IPS-15b (cell line): ENCODE measurements around the gene CAPN3.

ENCODE experiments used
- H3K27me3 ChIP-seq: one replicate; pipeline ENCODE4 v1.6.1; 2013; ENCODE audit warnings: low read length; ENCODE audit not compliant: control insufficient read depth, insufficient read depth
- H3K36me3 ChIP-seq: one replicate; pipeline ENCODE4 v1.6.1; 2013; ENCODE audit warnings: low read length; ENCODE audit not compliant: control insufficient read depth, insufficient read depth
- H3K4me1 ChIP-seq: one replicate; pipeline ENCODE4 v1.6.1; 2013; ENCODE audit warnings: mild to moderate bottlenecking, low read length; ENCODE audit not compliant: control insufficient read depth, insufficient read depth
- H3K4me3 ChIP-seq: one replicate; pipeline ENCODE4 v1.5.1; 2013; ENCODE audit warnings: low read depth, low read length
- H3K9ac ChIP-seq: one replicate; pipeline ENCODE4 v1.6.1; 2013; ENCODE audit warnings: low read depth, mild to moderate bottlenecking, low read length
- H3K9me3 ChIP-seq: one replicate; pipeline ENCODE4 v1.6.1; 2013; ENCODE audit warnings: mild to moderate bottlenecking, low read length; ENCODE audit not compliant: control insufficient read depth, insufficient read depth

The CAPN3 gene

GRCh38 chr15:42358141-42358540 lies 1.2 kb upstream of the CAPN3 start:
- peaks cover 5% of the 10 kb centered on the region for H3K4me1 ChIP-seq
- H3K9ac ChIP-seq: no peak overlapping the region
- H3K9me3 ChIP-seq: no peaks in the 10 kb centered on the region
- H3K4me3 ChIP-seq: no peak overlapping the region
- no peaks in the 10 kb centered on the region for H3K36me3 ChIP-seq
- no peaks in the 10 kb centered on the region for H3K27me3 ChIP-seq

- Histone ChIP-seq H3K9ac (no peak overlapping the region), H3K9me3 (no peaks in the 10 kb centered on the region), H3K27me3 (peaks cover 8% of the 10 kb centered on the region), H3K4me1 (peaks cover 18% of the 10 kb centered on the region), H3K4me3 (no peak overlapping the region), H3K36me3 (no peaks in the 10 kb centered on the region)
Measured at GRCh38 chr15:42359985-42360384, 684 bp downstream of the CAPN3 start.

DNA sequence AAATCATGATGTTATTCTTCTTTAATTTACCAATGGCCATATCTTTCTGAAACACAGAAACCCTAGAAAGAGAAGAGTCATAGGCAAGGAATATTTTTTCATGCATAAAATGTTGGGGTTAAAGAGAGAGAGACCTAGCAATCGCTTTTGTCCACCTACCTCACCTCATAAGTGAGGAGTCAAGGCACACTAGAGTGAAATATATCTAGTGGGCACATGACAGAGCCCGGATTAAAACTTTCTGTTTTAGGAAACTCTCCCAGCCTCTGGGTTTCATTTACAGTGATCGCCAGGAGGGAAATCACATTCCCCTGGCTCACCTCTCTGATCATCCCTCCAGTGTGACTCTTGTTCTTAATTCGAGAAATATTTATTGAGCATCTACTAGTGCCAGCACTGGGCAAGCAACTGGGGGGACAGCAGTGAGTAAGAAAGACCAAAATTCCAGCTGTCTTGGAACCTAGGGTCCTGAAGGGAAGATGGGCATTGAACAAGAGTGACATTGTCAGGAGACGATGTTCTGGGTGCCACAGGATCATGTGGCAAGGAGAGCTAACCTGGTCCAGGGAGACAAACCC lies 1.3 kb downstream of the CAPN3 start:
- peaks cover 18% of the 10 kb centered on the region for H3K4me1 ChIP-seq
- H3K9ac ChIP-seq: no peak overlapping the region
- no peaks in the 10 kb centered on the region for H3K9me3 ChIP-seq
- no peak overlapping the region for H3K4me3 ChIP-seq
- H3K27me3 ChIP-seq: peaks cover 14% of the 10 kb centered on the region
- no peaks in the 10 kb centered on the region for H3K36me3 ChIP-seq

DNA sequence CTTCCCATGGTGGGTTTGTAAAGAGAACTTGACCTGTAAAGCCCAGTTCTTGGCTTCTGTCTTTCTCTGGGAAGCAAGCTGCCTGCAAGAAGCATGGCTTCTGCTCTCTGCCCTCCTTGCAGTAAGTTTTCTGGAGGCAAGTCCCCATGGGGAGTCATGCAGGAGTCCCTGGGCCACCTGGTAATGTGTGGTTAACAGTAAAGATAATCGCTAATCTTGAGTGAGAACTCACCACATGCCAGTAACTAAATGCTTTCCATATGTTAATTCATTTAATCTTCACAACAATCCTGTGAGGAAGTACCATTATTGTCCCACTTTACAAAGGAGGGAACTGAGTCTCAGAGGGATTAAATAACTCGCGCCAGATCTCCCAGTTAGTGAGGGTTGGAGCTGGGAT lies 4.2 kb downstream of the CAPN3 start:
- no peaks in the 10 kb centered on the region for H3K9me3 ChIP-seq
- peaks cover 20% of the 10 kb centered on the region for H3K27me3 ChIP-seq
- no peak overlapping the region for H3K9ac ChIP-seq
- H3K4me1 ChIP-seq: peaks cover 18% of the 10 kb centered on the region
- H3K36me3 ChIP-seq: no peaks in the 10 kb centered on the region
- H3K4me3 ChIP-seq: no peak overlapping the region

DNA sequence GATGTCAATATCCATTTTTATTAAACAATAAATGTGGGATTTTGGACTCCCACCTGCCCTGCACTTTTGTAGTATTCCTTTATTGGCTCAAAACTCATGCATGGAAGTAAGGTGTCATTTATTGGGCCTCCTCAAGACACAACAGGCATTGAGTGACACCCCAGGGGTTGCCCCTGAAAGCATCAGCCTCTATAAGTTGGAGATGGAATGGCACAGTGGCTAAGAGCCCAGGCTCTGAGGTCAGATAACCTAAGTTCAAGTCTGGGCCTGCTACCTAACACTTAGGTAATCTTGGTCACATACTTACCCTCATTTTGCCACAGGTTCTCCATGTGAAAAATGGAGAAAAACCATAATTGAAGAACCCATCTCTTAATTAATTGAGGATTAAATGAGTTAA lies 4.6 kb downstream of the CAPN3 start:
- no peaks in the 10 kb centered on the region for H3K36me3 ChIP-seq

DNA sequence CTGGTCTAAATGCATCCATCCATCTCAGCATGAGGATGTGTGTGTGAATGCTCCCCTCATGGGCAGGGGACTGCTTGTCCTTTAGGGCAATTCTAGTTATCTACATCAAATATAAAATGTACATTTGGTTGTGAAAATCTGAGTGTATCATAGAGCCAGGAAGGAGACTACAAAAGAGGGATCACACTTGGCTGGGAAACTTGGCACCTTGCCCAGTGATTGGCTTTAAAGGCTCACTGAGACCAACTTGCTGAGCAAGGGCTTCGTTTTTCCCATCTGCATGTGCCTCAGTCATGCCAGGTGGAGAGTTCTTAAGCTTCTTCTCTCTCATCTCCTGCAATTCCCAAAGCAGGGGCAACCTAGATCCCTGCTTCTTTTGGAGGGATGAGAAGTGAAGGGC lies 5.2 kb downstream of the CAPN3 start:
- Histone ChIP-seq H3K36me3 (no peaks in the 10 kb centered on the region), H3K4me1 (peaks cover 18% of the 10 kb centered on the region), H3K4me3 (no peak overlapping the region), H3K9me3 (no peaks in the 10 kb centered on the region), H3K27me3 (peaks cover 20% of the 10 kb centered on the region), H3K9ac (no peak overlapping the region)

More for the DNA sequence above, 4.6 kb downstream of the CAPN3 start:
- H3K4me3 ChIP-seq: no peak overlapping the region
- H3K9ac ChIP-seq: no peak overlapping the region
- H3K9me3 ChIP-seq: no peaks in the 10 kb centered on the region
- H3K27me3 ChIP-seq: peaks cover 20% of the 10 kb centered on the region
- peaks cover 18% of the 10 kb centered on the region for H3K4me1 ChIP-seq

GRCh38 chr15:42365921-42366550 lies 6.7 kb downstream of the CAPN3 start:
- Histone ChIP-seq H3K9ac (no peak overlapping the region), H3K27me3 (peaks cover 25% of the 10 kb centered on the region), H3K9me3 (no peaks in the 10 kb centered on the region), H3K4me3 (no peak overlapping the region), H3K36me3 (no peaks in the 10 kb centered on the region), H3K4me1 (peaks cover 18% of the 10 kb centered on the region)

DNA sequence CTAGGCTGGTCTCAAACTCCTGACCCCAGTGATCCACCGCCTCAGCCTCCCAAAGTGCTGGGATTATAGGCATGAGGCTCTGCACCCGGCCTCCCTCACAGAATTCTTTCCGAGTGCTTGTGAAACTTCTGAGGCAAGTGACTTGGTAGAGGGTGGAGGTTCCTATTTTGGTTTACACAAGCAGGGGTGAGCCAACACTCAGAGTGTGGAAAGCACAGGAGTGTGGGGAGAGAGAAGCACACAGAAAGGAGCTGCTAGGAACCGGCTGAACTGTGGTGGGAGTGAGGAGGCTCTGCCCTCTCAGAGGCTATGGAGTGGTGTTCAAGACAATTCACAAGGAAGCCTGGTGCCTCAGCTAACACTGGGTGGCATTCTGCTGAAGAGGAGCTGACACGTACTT lies 7.7 kb downstream of the CAPN3 start:
- Histone ChIP-seq H3K27me3 (peaks cover 25% of the 10 kb centered on the region), H3K9ac (no peak overlapping the region), H3K9me3 (no peaks in the 10 kb centered on the region), H3K4me3 (no peak overlapping the region), H3K4me1 (peaks cover 18% of the 10 kb centered on the region), H3K36me3 (no peaks in the 10 kb centered on the region)

DNA sequence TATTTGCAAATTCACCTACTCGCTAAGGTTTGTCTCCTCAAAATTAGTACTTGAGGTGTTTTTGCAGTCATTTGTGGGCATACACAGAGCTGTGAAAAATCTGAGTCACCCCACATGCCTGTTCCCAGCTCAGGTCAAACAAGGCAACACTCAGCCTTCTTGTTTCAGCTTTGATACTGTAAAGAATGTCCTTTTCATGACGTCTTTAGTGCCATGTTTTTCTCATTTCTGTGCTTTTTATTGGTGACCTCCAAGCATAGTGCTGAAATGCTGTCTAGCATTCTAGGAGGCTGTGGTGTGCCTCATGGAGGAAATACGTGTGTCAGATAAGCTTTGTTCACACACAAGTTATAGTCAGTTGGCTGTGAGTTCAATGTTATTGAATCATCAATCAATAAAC lies 8.8 kb downstream of the CAPN3 start:
- no peaks in the 10 kb centered on the region for H3K36me3 ChIP-seq
- no peak overlapping the region for H3K4me3 ChIP-seq
- H3K4me1 ChIP-seq: peaks cover 13% of the 10 kb centered on the region
- H3K9me3 ChIP-seq: no peaks in the 10 kb centered on the region
- H3K27me3 ChIP-seq: peaks cover 26% of the 10 kb centered on the region
- no peak overlapping the region for H3K9ac ChIP-seq

DNA sequence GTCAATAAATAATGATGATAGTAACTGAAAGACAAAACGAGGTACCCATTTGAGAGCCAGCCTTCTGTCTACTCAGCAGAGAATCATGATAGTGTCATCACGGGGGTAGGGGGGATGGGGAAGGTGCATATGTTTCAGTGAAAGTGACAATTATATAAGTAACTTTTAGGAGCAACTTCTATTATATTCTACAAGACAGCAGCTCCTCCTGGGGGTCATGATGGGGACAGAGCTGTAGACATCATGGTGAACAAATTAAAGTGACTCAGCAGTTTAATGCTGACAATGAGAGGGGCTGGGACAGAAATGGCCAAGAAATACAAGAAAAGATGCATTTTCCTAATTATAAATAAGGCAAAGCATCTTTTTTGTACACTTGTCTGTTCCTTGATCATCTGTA lies 11.8 kb downstream of the CAPN3 start:
- H3K4me3 ChIP-seq: no peak overlapping the region
- H3K36me3 ChIP-seq: no peaks in the 10 kb centered on the region
- H3K9ac ChIP-seq: no peak overlapping the region
- no peaks in the 10 kb centered on the region for H3K4me1 ChIP-seq
- peaks cover 35% of the 10 kb centered on the region for H3K27me3 ChIP-seq
- H3K9me3 ChIP-seq: no peaks in the 10 kb centered on the region

DNA sequence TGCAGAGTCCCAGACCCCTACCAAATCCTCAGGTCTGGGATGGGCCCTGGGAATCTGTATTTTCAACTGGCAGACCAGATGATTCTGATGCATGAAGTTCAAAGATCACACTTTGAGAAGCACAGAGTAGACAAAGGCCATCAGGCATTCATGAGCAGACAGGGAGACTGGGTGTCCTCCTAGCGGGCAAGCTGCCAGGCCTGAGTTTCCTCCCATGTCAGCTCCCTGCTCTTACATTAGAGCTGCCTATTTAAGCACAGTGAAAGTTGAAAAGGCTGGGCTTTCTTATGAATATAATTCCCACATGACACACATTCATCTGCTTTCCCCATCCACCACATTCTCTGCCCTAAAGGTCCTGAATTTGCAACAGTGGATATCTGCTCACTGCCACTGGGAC lies 14.0 kb downstream of the CAPN3 start:
- peaks cover 51% of the 10 kb centered on the region for H3K27me3 ChIP-seq
- H3K36me3 ChIP-seq: no peaks in the 10 kb centered on the region
- H3K4me1 ChIP-seq: no peaks in the 10 kb centered on the region
- no peak overlapping the region for H3K4me3 ChIP-seq
- no peak overlapping the region for H3K9ac ChIP-seq
- H3K9me3 ChIP-seq: peaks cover 2% of the 10 kb centered on the region

DNA sequence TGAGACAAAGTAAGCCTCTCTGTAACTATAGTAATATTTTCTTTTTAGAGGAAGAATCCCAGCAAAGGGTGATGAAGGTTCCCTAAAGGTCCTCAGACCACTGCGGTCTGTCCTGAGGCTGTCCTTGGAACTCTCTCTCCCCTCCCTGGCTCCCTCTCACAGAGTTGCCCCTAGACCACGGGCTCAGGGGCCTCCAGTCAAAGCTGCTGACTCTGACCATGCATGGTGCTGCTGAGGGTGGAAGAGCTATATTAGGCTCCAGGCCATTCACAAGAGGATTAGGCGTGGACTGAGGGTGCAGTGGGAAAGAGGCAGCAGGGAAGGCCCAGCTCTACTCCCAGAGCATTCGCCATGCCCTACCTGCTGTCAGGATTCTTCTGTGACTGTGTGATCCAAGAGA lies 14.6 kb downstream of the CAPN3 start:
- Histone ChIP-seq H3K9ac (no peak overlapping the region), H3K36me3 (no peaks in the 10 kb centered on the region), H3K9me3 (peaks cover 2% of the 10 kb centered on the region), H3K4me3 (no peak overlapping the region), H3K4me1 (no peaks in the 10 kb centered on the region), H3K27me3 (peaks cover 57% of the 10 kb centered on the region)
